ENCODE measurements around the gene GNB1. TPM values are rescaled to one million over a fixed set of nuclear protein-coding genes. Genes with fewer than 3 reads are reported as not detected.

The GNB1 gene
- total RNA-seq, 1 donor from 2014 or later = 327 TPM

GRCh38 chr1:1799716-1800115, 91.2 kb downstream of the GNB1 start:
- H3K27ac Mint-ChIP-seq = no peak overlapping the region
- no peak for TF ChIP-seq CTCF (IDR thresholded peaks at IDR 0.05; ENCODE audit: unreplicated experiment)
- peaks cover 9% of the 10 kb centered on the region for H3K4me1 Mint-ChIP-seq (ENCODE audit: low read depth)
- peaks cover 21% of the 10 kb centered on the region for H3K36me3 Mint-ChIP-seq (ENCODE audit: insufficient read depth)
- no peak overlapping the region for H3K4me3 Mint-ChIP-seq (ENCODE audit: low read depth)
- no peaks in the 10 kb centered on the region for H3K27me3 Mint-ChIP-seq
- DNase-seq (ENCODE audit: low spot score, unreplicated experiment) = no peak
- no peaks in the 10 kb centered on the region for H3K9me3 Mint-ChIP-seq (ENCODE audit: low read depth)

DNA sequence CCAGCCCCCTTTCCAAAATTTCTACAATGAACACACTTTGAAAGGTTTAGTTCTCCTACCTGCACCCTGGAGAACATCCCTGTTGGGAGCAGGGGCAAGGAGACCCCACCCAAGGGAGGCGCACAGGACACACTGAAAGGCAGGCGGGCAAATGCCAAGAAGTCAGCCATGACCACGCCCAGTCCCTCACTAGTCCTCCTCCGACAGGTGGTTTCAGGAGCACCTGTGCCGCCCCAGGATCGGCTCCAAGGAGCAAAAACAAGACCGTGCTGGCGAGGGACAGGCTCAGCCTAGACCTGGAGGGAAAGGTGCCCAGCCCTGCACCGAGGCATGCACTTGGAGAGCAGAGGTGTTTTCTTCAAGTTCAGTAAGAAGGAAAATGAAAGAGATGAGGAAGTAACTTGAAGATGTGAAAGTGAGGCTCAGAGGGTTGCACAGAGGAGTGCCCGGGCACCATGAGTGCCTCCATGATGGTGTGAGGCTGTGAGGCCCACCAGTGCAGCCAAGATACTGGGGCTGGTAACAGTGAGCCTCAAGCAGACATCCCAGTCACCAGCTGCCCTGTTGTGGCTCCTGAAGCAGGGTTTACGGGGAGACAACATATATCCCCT, 93.1 kb downstream of the GNB1 start:
- Mint-ChIP-seq H3K4me1 (ENCODE audit: low read depth) (peaks cover 9% of the 10 kb centered on the region), H3K9me3 (ENCODE audit: low read depth) (no peaks in the 10 kb centered on the region), H3K27ac (peak overlapping the region; percentile 64), H3K36me3 (ENCODE audit: insufficient read depth) (peaks cover 26% of the 10 kb centered on the region), H3K4me3 (ENCODE audit: low read depth) (no peak overlapping the region), H3K27me3 (no peaks in the 10 kb centered on the region)
- TF ChIP-seq CTCF (IDR thresholded peaks at IDR 0.05; ENCODE audit: unreplicated experiment) = no peak
- no peak for DNase-seq (ENCODE audit: low spot score, unreplicated experiment)

DNA sequence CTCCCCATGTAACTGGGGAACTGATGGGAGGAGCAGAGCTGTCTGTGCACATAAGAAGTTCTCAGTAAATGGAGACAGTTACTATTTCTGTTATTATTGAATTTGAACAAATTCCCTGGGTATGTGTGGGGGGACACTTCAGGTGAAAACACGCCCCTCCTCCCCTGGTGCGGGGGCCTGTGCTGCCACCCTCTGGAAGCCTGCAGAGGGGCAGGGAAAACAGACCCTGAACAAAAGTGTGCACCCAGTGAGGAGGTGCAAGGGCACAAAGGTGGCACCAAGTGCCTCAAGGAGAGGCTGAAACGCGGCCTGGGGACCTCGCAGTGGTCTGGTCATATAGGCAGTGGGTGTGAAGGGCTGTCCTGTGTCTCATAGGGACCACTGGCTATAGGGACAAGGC, 94.4 kb downstream of the GNB1 start:
- no peaks in the 10 kb centered on the region for H3K9me3 Mint-ChIP-seq (ENCODE audit: low read depth)
- no peaks in the 10 kb centered on the region for H3K27me3 Mint-ChIP-seq
- no peak overlapping the region for H3K4me3 Mint-ChIP-seq (ENCODE audit: low read depth)
- H3K36me3 Mint-ChIP-seq (ENCODE audit: insufficient read depth) = peaks cover 26% of the 10 kb centered on the region
- no peak overlapping the region for H3K27ac Mint-ChIP-seq
- H3K4me1 Mint-ChIP-seq (ENCODE audit: low read depth) = peaks cover 2% of the 10 kb centered on the region
- no peak for DNase-seq (ENCODE audit: low spot score, unreplicated experiment)
- TF ChIP-seq CTCF (IDR thresholded peaks at IDR 0.05; ENCODE audit: unreplicated experiment) = no peak

DNA sequence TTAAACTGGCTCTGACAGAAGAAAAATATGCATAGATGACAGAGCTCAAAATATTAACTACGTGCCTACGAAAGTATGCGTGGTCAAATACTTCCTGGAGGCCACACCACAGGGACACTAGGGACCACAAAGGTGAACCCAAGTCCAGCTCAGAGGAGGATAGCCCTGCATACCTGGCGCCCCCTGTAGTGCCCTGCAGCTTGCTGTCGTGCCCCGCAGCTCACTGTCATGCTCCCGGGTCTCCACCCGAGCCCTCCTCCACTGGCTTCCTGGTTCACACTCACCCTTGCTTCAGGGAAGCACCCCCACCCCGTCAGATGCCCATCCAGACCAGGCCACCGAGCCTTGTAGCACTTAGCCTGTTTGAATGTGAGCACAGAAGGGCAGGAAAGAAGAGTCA, 95.9 kb downstream of the GNB1 start:
- Mint-ChIP-seq H3K9me3 (ENCODE audit: low read depth) (no peaks in the 10 kb centered on the region), H3K27me3 (no peaks in the 10 kb centered on the region), H3K4me3 (ENCODE audit: low read depth) (no peak overlapping the region), H3K27ac (no peak overlapping the region), H3K4me1 (ENCODE audit: low read depth) (no peaks in the 10 kb centered on the region), H3K36me3 (ENCODE audit: insufficient read depth) (peaks cover 29% of the 10 kb centered on the region)
- DNase-seq (ENCODE audit: low spot score, unreplicated experiment) = no peak
- no peak for TF ChIP-seq CTCF (IDR thresholded peaks at IDR 0.05; ENCODE audit: unreplicated experiment)

DNA sequence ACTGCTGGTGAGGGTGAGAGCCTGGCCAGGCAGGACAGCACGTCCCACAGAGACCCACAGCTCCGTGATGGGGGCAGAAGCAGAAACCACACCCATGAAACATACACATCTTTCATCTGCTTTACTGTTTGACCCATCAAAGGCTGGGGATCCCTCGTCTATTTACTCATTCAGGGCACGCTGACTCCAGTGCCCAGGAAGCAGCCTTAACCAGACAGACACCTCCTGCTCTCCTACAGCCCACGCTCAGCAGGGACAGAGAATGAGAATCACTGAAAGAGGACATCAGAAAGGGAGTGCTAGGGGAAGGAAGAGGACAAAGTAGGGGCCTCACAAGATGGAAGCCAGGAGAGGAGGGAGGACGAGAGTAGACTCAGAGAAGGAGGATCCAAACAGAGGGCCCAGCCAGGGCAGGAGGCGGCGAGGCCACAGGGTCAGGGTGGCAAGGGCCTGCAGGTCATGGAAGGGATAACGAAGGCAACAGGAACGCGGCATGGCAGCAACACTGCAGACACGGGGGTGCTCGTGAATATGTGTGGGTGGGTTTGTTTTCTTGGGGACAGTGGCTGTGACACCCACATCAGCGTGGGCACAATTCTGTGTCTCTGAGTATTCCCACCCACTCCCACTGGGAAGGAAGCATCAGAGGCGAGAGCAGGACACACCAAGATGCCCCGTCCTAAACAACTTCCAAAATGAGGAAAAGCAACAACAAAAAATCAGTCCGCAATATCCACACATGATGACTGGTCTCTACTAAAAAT, 97.2 kb downstream of the GNB1 start:
- TF ChIP-seq CTCF (IDR thresholded peaks at IDR 0.05; ENCODE audit: unreplicated experiment) = no peak
- Mint-ChIP-seq H3K4me3 (ENCODE audit: low read depth) (no peak overlapping the region), H3K4me1 (ENCODE audit: low read depth) (no peaks in the 10 kb centered on the region), H3K9me3 (ENCODE audit: low read depth) (no peaks in the 10 kb centered on the region), H3K27ac (peak overlapping the region; percentile 82), H3K27me3 (no peaks in the 10 kb centered on the region), H3K36me3 (ENCODE audit: insufficient read depth) (peaks cover 36% of the 10 kb centered on the region)
- no peak for DNase-seq (ENCODE audit: low spot score, unreplicated experiment)

Data from progenitor cell of endocrine pancreas (in vitro differentiated cells).